Lower leg skin (tissue), 4 donors: Measurements from ENCODE around the gene TMPRSS11A. TPM values are rescaled to one million over a fixed set of nuclear protein-coding genes. Genes with fewer than 3 reads are reported as not detected.

Source experiments
- DNase-seq, 2 donors: peaks; one replicate each; pipeline ENCODE4 v3.0.0-alpha.2; 2019; ENCODE audit warnings: low spot score in 2 of 2
- H3K4me3 ChIP-seq: fragments of 200-600 bp; sonication (generic); 2 replicates; pipeline ENCODE4 v1.5.1; 2017; ENCODE audit warnings: mild to moderate bottlenecking, low read depth; ENCODE audit not compliant: poor library complexity, severe bottlenecking
- CTCF ChIP-seq, 3 donors: fragments of 450-650 bp; IDR thresholded peaks; one replicate each; pipeline ENCODE4 v1.5.1; 2016; ENCODE audit warnings: antibody characterized with exemption in 3 of 3, mild to moderate bottlenecking in 3 of 3, moderate library complexity in 2 of 3
- POLR2A ChIP-seq, 2 donors: fragments of 450-650 bp; IDR thresholded peaks; one replicate each; pipeline ENCODE4 v1.6.1; 2016 to 2017; ENCODE audit warnings: antibody characterized with exemption in 2 of 2, mild to moderate bottlenecking in 1 of 2, moderate library complexity in 1 of 2
- WGBS, 2 donors: methylation state at CpG; one replicate each; pipeline ENCODE4 v1.1.5; 2018; 5-methylcytosine and 5-hydroxymethylcytosine counted together
- intact Hi-C: fragments of 100-400 bp; cut with DNase I; formaldehyde crosslinking; loops from one replicate; pipeline ENCODE4 v1.15.0; 2023; ENCODE audit warnings: low total_unique reads
- total RNA-seq, 4 donors: library from RNA; depleted of rRNA; stranded (reverse); fragments of >200 nt; gene quantifications; one replicate each; pipeline ENCODE4 v1.1.0, GENCODE V29; 2016

The TMPRSS11A gene
- total RNA-seq, 4 donors from 2014 or later: not detected

GRCh38 chr4:67912080-67912479 is 51.2 kb downstream of the TMPRSS11A start:
- no peak for DNase-seq
- no peak overlapping the region for H3K4me3 ChIP-seq
- intact Hi-C loops: no loop called here
- 82 to 90% methylated on average over 2 of the region's 2 CpGs for WGBS, 2 donors
- TF ChIP-seq CTCF (IDR thresholded peaks at IDR 0.05) (no peak), POLR2A (IDR thresholded peaks at IDR 0.05) (no peak)

GRCh38 chr4:67911638-67912037 is 51.7 kb downstream of the TMPRSS11A start:
- intact Hi-C loops: no loop called here
- DNase-seq: no peak
- WGBS, 2 donors: 82 to 86% methylated on average over 3 of the region's 3 CpGs
- TF ChIP-seq POLR2A (IDR thresholded peaks at IDR 0.05) (no peak), CTCF (IDR thresholded peaks at IDR 0.05) (no peak)
- H3K4me3 ChIP-seq: no peak overlapping the region

- 50 to 75% methylated on average over 4 of the region's 4 CpGs for WGBS, 2 donors
- H3K4me3 ChIP-seq: no peak overlapping the region
- intact Hi-C loops: no loop called here
- TF ChIP-seq CTCF (IDR thresholded peaks at IDR 0.05): no peak
- TF ChIP-seq POLR2A (IDR thresholded peaks at IDR 0.05): no peak
- no peak for DNase-seq
Observed at GRCh38 chr4:67911141-67911540, 52.2 kb downstream of the TMPRSS11A start.

GRCh38 chr4:67910585-67910905 is 52.7 kb downstream of the TMPRSS11A start:
- 16 to 17% methylated on average over 1 of the region's 1 CpG for WGBS, 2 donors
- intact Hi-C loops: no loop called here
- no peak for TF ChIP-seq POLR2A (IDR thresholded peaks at IDR 0.05)
- no peak for TF ChIP-seq CTCF (IDR thresholded peaks at IDR 0.05)
- H3K4me3 ChIP-seq: no peak overlapping the region
- DNase-seq: no peak

- WGBS, 2 donors: 21 to 30% methylated on average over 6 of the region's 6 CpGs
- intact Hi-C loops: no loop called here
- DNase-seq: no peak
- no peak overlapping the region for H3K4me3 ChIP-seq
- TF ChIP-seq POLR2A (IDR thresholded peaks at IDR 0.05) (no peak), CTCF (IDR thresholded peaks at IDR 0.05) (no peak)
Observed at GRCh38 chr4:67909905-67910584, 53.2 kb downstream of the TMPRSS11A start.

- WGBS, 2 donors: 76 to 86% methylated on average over 4 of the region's 4 CpGs
- H3K4me3 ChIP-seq: no peak overlapping the region
- intact Hi-C loops: no loop called here
- TF ChIP-seq CTCF (IDR thresholded peaks at IDR 0.05): no peak
- TF ChIP-seq POLR2A (IDR thresholded peaks at IDR 0.05): no peak
- DNase-seq: no peak
Observed at GRCh38 chr4:67907650-67908049, 55.6 kb downstream of the TMPRSS11A start.
